Neural cell (in vitro differentiated cells): ENCODE results near the gene FYN. TPM values are rescaled to one million over a fixed set of nuclear protein-coding genes. Genes with fewer than 3 reads are reported as not detected.

Experiments used
- H2AFZ ChIP-seq: fragments of 200-600, 300-800 bp; sonication (generic), shearing (Covaris generic); 2 replicates; pipeline ENCODE4 v1.6.0; 2014; ENCODE audit warnings: low read depth, mild to moderate bottlenecking, antibody characterized with exemption, low read length, moderate library complexity
- H3F3A ChIP-seq: fragments of 200-600 bp; shearing (Covaris generic); 2 replicates; pipeline ENCODE4 v1.6.1; 2016; ENCODE audit warnings: mild to moderate bottlenecking, moderate library complexity, mixed read lengths, antibody characterized with exemption, low read length; ENCODE audit not compliant: insufficient read depth, poor library complexity, severe bottlenecking
- H3K27ac ChIP-seq: fragments of 200-600, 300-800 bp; sonication (generic), shearing (Covaris generic); 2 replicates; pipeline ENCODE4 v1.5.1; 2014; ENCODE audit warnings: mild to moderate bottlenecking, low read length, moderate library complexity
- H3K27me3 ChIP-seq: fragments of 300-800, 200-600 bp; sonication (generic), shearing (Covaris generic); 2 replicates; pipeline ENCODE4 v1.6.0; 2014; ENCODE audit warnings: mild to moderate bottlenecking, low read depth, low read length, moderate library complexity; ENCODE audit not compliant: insufficient read depth
- H3K36me3 ChIP-seq: fragments of 300-800, 200-600 bp; sonication (generic), shearing (Covaris generic); 2 replicates; pipeline ENCODE4 v1.5.1; 2014; ENCODE audit warnings: mild to moderate bottlenecking, antibody characterized with exemption, low read length, moderate library complexity; ENCODE audit not compliant: insufficient read depth
- H3K4me2 ChIP-seq: fragments of 300-800, 200-600 bp; sonication (generic), shearing (Covaris generic); 2 replicates; pipeline ENCODE4 v1.6.0; 2014; ENCODE audit warnings: mild to moderate bottlenecking, low read length
- H3K4me3 ChIP-seq: fragments of 300-800, 200-600 bp; sonication (generic), shearing (Covaris generic); 2 replicates; pipeline ENCODE4 v1.5.1; 2014; ENCODE audit warnings: mild to moderate bottlenecking, low read length, moderate library complexity
- H3K79me2 ChIP-seq: fragments of 200-600 bp; shearing (Covaris generic); replicated peaks from 2 replicates; pipeline ENCODE4 v1.6.0; 2014; ENCODE audit warnings: mild to moderate bottlenecking, low read length, moderate library complexity; ENCODE audit not compliant: insufficient read depth
- H3K9ac ChIP-seq: fragments of 300-800, 200-600 bp; sonication (generic), shearing (Covaris generic); 2 replicates; pipeline ENCODE4 v1.6.1; 2016; ENCODE audit warnings: mild to moderate bottlenecking, low read length, mixed read lengths
- H3K9me2 ChIP-seq: fragments of 200-600 bp; shearing (Covaris generic); 2 replicates; pipeline ENCODE4 v1.6.1; 2016; ENCODE audit warnings: mild to moderate bottlenecking, low read length, mixed read lengths; ENCODE audit not compliant: insufficient read depth
- H3K9me3 ChIP-seq: fragments of 200-600, 300-800 bp; sonication (generic), shearing (Covaris generic); 2 replicates; pipeline ENCODE4 v1.6.1; 2016; ENCODE audit warnings: mild to moderate bottlenecking, mixed run types, low read length, moderate library complexity, mixed read lengths
- H4K20me1 ChIP-seq: fragments of 200-600 bp; shearing (Covaris generic); 2 replicates; pipeline ENCODE4 v1.6.1; 2016; ENCODE audit warnings: mild to moderate bottlenecking, mixed run types; ENCODE audit not compliant: insufficient read depth
- EP300 ChIP-seq: fragments of 450-650 bp; conservative IDR thresholded peaks from 2 replicates; pipeline ENCODE4 v1.6.1; 2014; ENCODE audit warnings: antibody characterized with exemption, mild to moderate bottlenecking, moderate library complexity; ENCODE audit not compliant: poor library complexity, severe bottlenecking
- EZH2 ChIP-seq: fragments of 200-600, 300-800 bp; shearing (Covaris generic), sonication (generic); IDR thresholded peaks from 2 replicates; pipeline ENCODE4 v1.6.1; 2014; ENCODE audit warnings: antibody characterized with exemption, low read length, borderline replicate concordance, mild to moderate bottlenecking; ENCODE audit not compliant: insufficient read depth, poor library complexity, severe bottlenecking
- MXI1 ChIP-seq: fragments of 450-650 bp; conservative IDR thresholded peaks from 2 replicates; pipeline ENCODE4 v1.6.1; 2014; ENCODE audit warnings: antibody characterized with exemption, mild to moderate bottlenecking; ENCODE audit not compliant: poor library complexity, severe bottlenecking
- POLR2AphosphoS5 ChIP-seq: IDR thresholded peaks from 2 replicates; pipeline ENCODE4 v1.6.1; 2012
- RAD21 ChIP-seq: fragments of 450-650 bp; conservative IDR thresholded peaks from 2 replicates; pipeline ENCODE4 v1.6.1; 2014; ENCODE audit warnings: antibody characterized with exemption, mild to moderate bottlenecking, moderate library complexity
- SMC3 ChIP-seq: fragments of 450-650 bp; conservative IDR thresholded peaks from 2 replicates; pipeline ENCODE4 v1.6.1; 2014; ENCODE audit warnings: antibody characterized with exemption, mild to moderate bottlenecking, moderate library complexity; ENCODE audit not compliant: poor library complexity
- TAF1 ChIP-seq: IDR thresholded peaks from 2 replicates; pipeline ENCODE4 v1.6.1; 2012; ENCODE audit warnings: low read depth
- polyA plus RNA-seq: library from polyadenylated mRNA; depleted of rRNA; stranded (reverse); fragments of >200 nt; gene quantifications from 2 replicates; pipeline ENCODE4 v1.2.3, GENCODE V29; 2014
- TF ChIP-seq, protein P1 (sequence below): IDR thresholded peaks from 2 replicates; pipeline ENCODE4 v1.6.1; 2012; ENCODE audit warnings: borderline replicate concordance
- TF ChIP-seq, protein P2 (sequence below): fragments of 450-650 bp; IDR thresholded peaks from 2 replicates; pipeline ENCODE4 v1.5.1; 2014; ENCODE audit warnings: antibody characterized with exemption, mild to moderate bottlenecking, moderate library complexity; ENCODE audit not compliant: poor library complexity, severe bottlenecking

The FYN gene
- polyA plus RNA-seq, 1 donor from 2014 or later, result 277 TPM

- no peak overlapping the region for H3K9ac ChIP-seq
- H3K27me3 ChIP-seq, result no peaks in the 10 kb centered on the region
- H3K4me2 ChIP-seq, result no peak overlapping the region
- no peak overlapping the region for H3K4me3 ChIP-seq
- H3K79me2 ChIP-seq, result no peaks in the 10 kb centered on the region
- no peak for TF ChIP-seq EP300
- no peak for TF ChIP-seq SMC3
- no peak for TF ChIP-seq POLR2AphosphoS5
- no peak for TF ChIP-seq EZH2
- TF ChIP-seq RAD21, result no peak
- TF ChIP-seq, protein P1, sequence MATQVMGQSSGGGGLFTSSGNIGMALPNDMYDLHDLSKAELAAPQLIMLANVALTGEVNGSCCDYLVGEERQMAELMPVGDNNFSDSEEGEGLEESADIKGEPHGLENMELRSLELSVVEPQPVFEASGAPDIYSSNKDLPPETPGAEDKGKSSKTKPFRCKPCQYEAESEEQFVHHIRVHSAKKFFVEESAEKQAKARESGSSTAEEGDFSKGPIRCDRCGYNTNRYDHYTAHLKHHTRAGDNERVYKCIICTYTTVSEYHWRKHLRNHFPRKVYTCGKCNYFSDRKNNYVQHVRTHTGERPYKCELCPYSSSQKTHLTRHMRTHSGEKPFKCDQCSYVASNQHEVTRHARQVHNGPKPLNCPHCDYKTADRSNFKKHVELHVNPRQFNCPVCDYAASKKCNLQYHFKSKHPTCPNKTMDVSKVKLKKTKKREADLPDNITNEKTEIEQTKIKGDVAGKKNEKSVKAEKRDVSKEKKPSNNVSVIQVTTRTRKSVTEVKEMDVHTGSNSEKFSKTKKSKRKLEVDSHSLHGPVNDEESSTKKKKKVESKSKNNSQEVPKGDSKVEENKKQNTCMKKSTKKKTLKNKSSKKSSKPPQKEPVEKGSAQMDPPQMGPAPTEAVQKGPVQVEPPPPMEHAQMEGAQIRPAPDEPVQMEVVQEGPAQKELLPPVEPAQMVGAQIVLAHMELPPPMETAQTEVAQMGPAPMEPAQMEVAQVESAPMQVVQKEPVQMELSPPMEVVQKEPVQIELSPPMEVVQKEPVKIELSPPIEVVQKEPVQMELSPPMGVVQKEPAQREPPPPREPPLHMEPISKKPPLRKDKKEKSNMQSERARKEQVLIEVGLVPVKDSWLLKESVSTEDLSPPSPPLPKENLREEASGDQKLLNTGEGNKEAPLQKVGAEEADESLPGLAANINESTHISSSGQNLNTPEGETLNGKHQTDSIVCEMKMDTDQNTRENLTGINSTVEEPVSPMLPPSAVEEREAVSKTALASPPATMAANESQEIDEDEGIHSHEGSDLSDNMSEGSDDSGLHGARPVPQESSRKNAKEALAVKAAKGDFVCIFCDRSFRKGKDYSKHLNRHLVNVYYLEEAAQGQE, result no peak
- TF ChIP-seq MXI1, result no peak
- no peak for TF ChIP-seq TAF1
- TF ChIP-seq, protein P2, sequence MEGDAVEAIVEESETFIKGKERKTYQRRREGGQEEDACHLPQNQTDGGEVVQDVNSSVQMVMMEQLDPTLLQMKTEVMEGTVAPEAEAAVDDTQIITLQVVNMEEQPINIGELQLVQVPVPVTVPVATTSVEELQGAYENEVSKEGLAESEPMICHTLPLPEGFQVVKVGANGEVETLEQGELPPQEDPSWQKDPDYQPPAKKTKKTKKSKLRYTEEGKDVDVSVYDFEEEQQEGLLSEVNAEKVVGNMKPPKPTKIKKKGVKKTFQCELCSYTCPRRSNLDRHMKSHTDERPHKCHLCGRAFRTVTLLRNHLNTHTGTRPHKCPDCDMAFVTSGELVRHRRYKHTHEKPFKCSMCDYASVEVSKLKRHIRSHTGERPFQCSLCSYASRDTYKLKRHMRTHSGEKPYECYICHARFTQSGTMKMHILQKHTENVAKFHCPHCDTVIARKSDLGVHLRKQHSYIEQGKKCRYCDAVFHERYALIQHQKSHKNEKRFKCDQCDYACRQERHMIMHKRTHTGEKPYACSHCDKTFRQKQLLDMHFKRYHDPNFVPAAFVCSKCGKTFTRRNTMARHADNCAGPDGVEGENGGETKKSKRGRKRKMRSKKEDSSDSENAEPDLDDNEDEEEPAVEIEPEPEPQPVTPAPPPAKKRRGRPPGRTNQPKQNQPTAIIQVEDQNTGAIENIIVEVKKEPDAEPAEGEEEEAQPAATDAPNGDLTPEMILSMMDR, result no peak
- H3K9me2 ChIP-seq, result no peaks in the 10 kb centered on the region
- no peak overlapping the region for H2AFZ ChIP-seq
- peaks cover 4% of the 10 kb centered on the region for H3K36me3 ChIP-seq
- no peak overlapping the region for H3K27ac ChIP-seq
- H4K20me1 ChIP-seq, result no peaks in the 10 kb centered on the region
- no peaks in the 10 kb centered on the region for H3K9me3 ChIP-seq
- H3F3A ChIP-seq, result no peaks in the 10 kb centered on the region
Measured at GRCh38 chr6:111657146-111657545, 216.1 kb downstream of the FYN start.

DNA sequence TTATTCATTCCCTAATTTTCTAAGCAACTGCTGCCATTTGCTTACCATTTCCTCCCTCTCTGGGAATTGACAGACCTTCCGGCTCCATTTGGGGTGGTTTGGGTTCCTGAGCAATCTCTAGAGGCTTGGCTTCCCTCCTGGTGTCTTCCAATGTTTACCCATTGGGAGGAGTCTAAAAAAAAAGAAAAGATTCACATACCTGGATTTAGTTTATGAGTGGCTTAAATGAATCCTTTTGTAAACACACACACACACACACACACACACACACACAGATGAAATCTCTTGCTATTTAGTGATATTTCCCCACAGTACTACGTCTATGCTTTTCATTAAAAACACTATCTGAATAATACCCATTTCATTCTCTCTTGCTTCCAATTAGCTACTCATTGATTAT lies 219.3 kb downstream of the FYN start:
- no peak for TF ChIP-seq EZH2
- TF ChIP-seq, protein P1, result no peak
- no peak for TF ChIP-seq SMC3
- no peak for TF ChIP-seq POLR2AphosphoS5
- TF ChIP-seq EP300, result no peak
- TF ChIP-seq MXI1, result no peak
- TF ChIP-seq, protein P2, result no peak
- no peak for TF ChIP-seq RAD21
- no peak for TF ChIP-seq TAF1
- no peaks in the 10 kb centered on the region for H3K79me2 ChIP-seq
- H3K9me2 ChIP-seq, result no peaks in the 10 kb centered on the region
- no peaks in the 10 kb centered on the region for H4K20me1 ChIP-seq
- H3K27ac ChIP-seq, result no peak overlapping the region
- H3K27me3 ChIP-seq, result no peaks in the 10 kb centered on the region
- no peaks in the 10 kb centered on the region for H3K9me3 ChIP-seq
- H2AFZ ChIP-seq, result no peak overlapping the region
- H3K4me2 ChIP-seq, result no peak overlapping the region
- no peak overlapping the region for H3K4me3 ChIP-seq
- no peak overlapping the region for H3K9ac ChIP-seq
- H3F3A ChIP-seq, result no peaks in the 10 kb centered on the region
- peaks cover 4% of the 10 kb centered on the region for H3K36me3 ChIP-seq
